Ecto neural progenitor cell (in vitro differentiated cells): ENCODE measurements around the gene GAS7.
"Not testable (repeated sequence)": the region's sequence is repeated elsewhere in the genome, so short reads cannot be mapped to it uniquely, and the experiment has no call there.

Source experiments
- DNase-seq: peaks from one replicate; pipeline ENCODE4 v3.0.0-alpha.2; 2018; ENCODE audit warnings: low spot score

GAS7 gene

DNA sequence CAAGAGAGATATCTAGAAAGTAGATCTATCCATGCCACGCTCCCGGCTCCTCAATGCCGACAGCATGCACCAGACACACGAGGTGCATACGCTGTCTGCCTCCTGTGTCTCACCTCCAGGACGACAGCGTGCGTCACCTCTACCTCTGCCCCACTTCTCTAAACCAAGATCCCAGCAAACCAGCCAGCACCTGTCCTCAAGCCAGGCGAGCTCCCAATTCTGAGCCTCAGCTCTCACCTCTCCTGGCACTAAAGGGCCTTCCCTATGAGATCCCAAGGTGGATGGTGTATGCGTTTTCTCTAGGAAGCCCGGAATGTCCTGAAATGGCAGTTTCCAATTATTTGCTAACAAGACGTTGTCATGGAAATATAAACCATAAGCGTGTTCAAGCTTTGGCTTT lies 257.1 kb downstream of the GAS7 start:
- DNase-seq: no peak

DNA sequence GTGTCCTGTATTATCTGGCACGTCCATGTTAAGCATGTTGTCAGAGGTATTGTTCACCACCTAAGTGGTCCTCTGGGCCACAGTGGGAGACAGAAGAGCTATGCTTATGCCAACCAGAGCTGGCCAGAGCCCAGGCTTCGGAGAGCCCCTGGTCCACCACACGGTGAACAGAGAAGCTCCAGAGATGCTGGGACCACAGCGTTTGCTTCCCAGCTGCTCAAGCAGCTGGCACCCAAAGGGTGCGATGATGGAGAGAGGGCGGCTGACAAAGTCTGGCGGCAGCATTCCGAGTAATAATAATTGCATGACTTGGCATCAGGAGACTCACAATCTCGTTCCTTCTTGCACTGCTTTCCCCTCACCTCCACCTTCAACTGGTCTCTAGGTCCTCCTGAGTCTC lies 257.6 kb downstream of the GAS7 start:
- DNase-seq: no peak

DNA sequence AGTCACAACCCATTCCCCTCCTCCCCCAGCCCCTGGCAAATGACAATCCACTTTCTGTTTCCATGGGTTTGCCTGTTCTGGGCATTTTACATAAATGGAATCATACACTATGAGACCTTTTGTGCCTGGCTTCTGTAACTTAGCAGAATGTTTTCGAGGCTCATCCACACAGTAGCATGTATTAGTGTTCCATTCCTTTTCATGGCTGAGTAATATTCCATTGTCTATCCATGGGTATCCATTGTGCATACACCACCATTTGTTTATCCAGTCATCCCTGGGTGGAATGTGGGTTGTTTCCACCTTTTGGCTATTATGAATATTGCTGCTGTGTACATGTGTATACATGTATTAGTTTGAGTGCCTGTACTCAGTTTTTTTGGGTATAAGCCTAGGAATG lies 259.6 kb downstream of the GAS7 start:
- no peak for DNase-seq

DNA sequence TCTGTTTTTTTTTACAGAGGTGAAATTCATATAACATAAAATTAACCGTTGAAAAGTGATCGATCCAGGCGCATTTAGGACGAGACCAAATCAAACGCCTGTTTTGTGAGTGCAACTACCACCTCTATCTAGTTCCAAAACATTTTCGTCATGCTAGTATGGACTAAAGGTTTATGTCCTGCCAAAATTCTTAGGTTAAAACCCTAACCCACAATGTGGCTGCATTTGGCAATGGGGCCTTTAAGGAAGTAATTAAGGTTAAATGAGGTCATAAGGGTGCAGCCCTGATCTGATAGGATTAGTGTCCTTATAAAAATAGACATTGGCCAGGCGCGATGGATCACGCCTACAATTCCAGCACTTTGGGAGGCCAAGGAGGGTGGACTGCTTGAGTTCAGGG lies 260.5 kb downstream of the GAS7 start:
- DNase-seq: no peak

- DNase-seq: no peak
Measured at GRCh38 chr17:9937241-9937761, 261.1 kb downstream of the GAS7 start.

DNA sequence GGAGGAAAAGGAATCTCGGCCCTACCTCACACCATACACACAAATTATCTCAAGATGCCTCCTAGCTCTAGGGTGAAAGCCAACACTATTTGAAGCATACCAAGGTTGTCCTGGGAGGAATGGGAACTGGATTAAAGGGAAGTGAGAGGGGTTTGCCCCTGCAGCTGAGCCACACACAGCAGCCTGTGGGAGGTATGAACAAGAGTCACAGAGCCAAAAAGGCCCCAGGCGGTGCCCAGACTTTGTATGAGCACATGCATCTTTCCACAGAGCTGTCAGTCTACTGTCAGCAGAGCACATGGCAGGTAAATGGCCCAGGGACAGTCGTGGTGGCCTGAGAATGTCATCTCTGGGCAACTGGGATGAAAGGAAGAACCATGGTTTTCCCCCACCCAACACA lies 262.3 kb downstream of the GAS7 start:
- no peak for DNase-seq

GRCh38 chr17:9935408-9935807 lies 263.0 kb downstream of the GAS7 start:
- DNase-seq: no peak

- DNase-seq: no peak
Measured at GRCh38 chr17:9934331-9934730, 264.1 kb downstream of the GAS7 start.

DNA sequence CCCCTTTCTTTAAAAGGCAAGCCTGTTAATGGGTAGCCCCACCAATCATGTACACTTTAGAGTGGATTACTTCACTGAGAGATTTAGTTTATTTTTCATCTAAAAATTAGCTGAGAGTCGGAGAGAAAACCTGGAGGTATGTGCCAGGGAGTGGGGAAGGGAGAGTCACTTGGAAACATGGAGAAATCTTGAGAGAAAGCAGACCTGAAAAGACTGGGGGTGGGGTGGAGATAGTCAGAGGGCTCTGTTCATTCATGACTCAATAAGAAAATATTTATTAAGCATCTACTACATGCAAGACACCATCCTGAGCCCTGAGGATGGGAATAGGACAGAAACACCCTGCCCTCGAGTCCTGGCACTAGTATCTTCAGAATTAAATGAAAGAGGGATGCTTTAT lies 265.9 kb downstream of the GAS7 start:
- DNase-seq: no peak

GRCh38 chr17:9931144-9931741 lies 267.2 kb downstream of the GAS7 start:
- no peak for DNase-seq

DNA sequence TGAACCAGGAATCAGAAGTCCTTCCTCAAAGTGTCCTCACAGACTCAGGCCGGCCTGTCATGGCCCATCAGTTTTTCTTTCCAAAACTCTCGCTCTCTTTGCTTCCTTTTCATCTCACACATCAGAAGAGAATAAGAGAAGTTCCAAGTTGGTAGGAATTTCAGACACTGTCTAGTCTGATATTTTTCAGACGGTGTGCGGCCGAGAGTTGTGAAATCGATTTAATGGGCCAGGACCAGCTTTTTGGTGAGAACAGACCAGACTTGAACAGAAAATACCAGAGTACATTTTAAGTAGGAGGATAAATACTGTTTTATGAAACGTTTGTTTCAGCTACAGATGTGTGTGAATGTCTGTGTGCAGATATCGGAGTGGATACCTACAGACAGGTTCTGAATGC lies 268.5 kb downstream of the GAS7 start:
- DNase-seq: no peak

- DNase-seq: peak; percentile 67
Measured at GRCh38 chr17:9928601-9929333, 269.6 kb downstream of the GAS7 start.

- no peak for DNase-seq
Measured at GRCh38 chr17:9926150-9926804, 272.1 kb downstream of the GAS7 start.

GRCh38 chr17:9925457-9925856 lies 272.9 kb downstream of the GAS7 start:
- DNase-seq: peak; percentile 49

DNA sequence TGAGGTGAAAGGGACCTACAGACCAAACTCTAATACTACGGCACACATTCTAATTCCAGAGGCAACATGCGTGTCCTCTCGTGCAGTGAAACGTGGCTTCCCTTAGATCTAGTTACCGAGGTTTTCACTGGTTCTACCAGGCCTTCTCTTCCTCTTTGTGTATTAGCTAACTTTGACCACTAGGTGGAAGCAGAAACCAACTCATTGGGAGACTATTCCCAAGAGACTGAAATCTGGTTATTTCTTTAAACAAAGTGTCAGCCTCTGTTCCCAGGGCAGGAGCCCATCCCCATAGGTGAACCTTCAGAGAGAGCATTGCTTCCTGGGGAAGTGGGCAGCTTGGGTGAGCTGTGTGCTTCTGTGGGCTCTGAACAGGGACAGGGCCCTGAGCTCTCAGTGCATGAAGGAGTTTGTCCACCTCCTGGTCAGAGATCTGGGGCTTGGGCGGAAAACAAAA lies 273.6 kb downstream of the GAS7 start:
- peak; percentile 69 for DNase-seq

DNA sequence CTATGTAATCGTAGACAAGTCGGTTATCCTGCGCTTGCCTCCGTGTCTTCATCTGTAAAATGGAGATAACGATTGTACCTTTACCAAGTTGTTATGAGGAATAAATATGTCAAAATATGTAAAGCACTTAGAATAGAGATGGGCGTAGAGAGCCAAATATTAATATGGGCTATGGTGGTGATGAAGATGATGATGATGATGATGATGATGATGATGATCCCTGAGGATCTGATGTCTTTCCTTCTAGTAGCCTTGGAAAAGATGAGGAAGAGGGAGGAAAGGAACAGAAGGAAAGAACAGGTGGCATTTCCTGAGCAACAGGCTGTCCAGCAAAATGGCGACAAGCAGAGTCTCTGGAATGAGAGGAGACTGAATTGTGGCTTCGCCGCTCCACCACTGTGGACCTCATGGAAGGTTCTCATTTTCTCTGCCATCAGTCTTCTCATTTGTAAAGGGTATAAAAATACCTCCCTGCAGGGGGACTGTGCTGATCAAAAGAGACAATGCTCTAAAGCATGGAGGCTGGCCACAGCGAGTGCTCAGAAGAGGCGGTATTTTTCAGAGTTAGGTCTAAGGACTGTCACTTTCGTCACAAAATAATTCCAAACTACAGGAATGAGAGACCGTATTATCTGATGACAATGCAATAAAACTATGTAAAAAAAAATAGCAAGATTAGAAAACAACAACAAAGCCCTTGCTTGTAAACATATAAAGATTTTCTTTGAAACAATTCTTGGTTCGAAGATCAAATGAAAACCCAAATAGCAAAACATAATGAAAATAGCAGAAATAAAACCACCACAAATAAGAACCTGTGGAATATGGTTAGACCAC lies 276.2 kb downstream of the GAS7 start:
- DNase-seq: no peak

GRCh38 chr17:9921216-9921615 lies 277.2 kb downstream of the GAS7 start:
- DNase-seq: not testable (repeated sequence)

DNA sequence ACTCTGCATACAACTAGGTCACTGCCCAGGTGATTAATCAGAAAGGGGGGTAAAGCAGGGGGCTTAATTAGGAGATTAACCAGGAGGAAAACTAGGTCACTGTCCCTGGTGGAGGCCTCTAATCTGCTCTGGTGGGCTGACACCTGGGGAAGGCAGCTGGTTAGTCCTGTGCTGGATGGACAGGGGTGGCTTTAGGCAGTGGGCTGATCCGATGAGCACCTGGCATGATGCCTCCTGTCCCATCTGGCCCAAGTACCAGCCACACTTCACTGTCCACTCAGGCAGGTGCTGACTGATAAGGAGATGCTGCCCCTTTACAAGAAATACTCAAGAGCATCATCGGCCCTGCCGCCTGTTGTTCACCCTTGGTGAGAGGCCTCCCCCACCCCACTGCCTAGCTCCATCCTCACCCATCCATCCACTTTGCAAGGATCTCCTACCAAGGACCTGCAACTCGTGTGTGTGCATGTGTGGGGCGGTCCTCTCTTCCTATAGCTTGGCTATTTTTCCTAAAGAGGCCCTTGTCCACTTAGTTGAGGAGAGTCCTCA lies 279.5 kb downstream of the GAS7 start:
- no peak for DNase-seq

DNA sequence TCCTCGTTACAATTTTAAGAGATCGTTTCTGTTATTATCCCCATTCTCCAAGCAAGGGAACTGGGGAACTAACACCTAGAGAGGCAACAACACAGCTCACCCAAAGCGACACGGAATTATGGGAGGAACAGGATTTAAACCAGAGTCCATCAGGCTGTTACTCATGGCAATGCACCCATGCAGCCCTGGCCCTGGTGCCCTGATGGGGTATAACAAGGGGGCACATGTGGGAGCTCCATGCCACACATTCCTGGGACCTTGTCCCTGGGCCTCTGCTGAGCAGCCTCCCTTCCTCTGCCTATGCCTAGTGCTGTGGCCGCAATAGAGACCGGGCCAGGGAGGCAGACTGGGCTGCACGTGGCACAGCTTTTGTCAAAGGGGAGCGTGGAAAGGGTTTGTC lies 280.1 kb downstream of the GAS7 start:
- DNase-seq: no peak

- DNase-seq: no peak
Measured at GRCh38 chr17:9917801-9918200, 280.6 kb downstream of the GAS7 start.

DNA sequence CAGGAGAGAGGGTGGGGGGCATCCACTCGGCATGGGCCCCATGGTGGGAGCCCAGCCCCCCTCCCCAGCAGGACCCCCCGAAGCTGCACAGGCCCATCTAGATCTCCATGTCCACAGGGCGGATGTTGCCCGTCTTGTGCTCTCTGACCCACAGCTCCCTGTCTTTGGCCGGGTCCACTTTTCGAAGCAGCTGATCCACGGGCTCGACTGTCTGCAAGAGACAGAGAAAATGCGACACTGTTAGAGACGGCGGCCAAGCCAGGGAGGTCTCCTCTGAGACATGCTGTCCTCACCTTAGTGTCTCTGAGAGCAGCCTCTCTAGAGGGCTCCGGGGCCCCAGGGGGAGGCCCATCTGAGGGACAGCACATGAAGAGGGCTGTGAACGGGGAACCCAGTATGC lies 281.3 kb downstream of the GAS7 start:
- no peak for DNase-seq

DNA sequence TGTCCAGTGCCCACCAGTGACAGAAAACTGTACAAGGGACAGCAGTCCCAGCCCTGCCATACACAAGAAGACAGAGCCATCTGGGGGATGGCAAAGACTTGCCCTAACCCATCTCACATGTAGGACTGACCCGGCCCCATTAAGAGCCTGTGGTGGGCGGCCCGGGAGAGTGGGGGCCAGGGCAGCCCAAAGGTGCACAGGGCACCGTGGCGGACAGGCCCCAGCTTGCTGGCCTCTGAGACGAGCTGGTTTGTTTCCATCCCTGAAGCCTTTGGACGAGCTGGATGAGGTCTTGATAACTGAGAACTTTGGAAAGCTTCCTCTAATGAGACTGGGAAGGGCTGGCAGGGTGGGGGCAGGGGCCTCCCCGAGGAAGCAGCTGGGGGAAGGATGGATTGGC lies 282.3 kb downstream of the GAS7 start:
- DNase-seq: no peak
